ENCODE results near the gene C2orf49.

C2orf49 gene

DNA sequence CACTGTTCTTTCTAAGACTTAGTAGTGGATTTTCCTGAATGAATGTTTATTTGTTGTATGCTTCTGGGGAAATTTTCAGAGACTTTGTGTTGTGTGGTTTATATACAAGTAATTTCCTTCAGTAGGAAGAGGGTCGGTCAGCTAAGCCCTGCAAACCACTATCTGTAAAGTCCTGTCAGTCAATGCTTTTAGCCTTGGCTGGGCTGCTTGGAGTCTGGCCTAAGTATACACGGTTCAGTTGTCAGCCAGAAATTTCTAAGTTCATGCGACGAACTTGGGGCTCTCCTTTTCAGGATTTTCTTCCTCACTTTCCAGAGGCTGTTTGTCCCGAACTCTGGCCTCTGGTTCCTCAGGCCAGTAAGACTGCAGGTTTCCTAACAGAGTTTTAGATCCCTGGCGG lies 21.3 kb downstream of the C2orf49 start:
- no peak overlapping the region for H3K4me3 ChIP-seq (ENCODE audit: low read depth, low read length)

DNA sequence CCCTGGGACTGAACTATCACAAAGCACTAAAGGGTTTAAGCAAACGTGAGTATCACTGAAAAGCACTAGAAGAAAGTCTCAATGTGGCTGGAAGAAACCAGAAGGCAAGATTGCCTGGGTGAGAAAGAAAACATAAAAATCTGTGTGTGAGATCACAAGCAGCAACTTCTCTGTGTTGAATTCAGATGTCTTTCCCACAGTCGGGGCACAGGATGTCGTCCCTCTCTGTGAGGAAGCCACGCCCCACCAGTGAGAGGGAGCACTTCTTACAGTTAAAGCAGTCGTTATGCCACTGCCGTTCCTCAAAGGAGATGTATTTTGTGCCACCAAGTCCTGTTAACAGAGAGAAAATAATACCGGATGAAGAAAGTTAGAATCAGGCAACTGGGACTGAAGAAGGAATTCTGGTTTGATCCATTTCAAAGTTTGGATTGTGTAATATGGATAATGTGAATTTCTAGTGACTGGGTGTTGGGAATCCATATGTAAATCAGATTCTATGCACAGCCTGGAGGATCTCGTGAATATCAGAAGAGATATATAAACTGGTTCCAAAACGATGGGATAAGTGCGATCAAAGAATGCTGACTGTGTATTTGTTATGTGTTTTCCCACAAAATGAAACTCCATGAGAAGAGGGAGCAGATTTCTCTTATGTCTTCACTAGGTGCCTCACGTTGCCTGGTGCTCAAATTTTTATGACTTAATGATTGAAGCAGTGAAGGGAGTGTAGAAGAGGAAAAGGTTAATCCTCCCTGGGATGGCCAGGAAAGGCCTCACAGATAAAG lies 24.0 kb downstream of the C2orf49 start:
- H3K4me3 ChIP-seq (ENCODE audit: low read depth, low read length) = no peak overlapping the region

DNA sequence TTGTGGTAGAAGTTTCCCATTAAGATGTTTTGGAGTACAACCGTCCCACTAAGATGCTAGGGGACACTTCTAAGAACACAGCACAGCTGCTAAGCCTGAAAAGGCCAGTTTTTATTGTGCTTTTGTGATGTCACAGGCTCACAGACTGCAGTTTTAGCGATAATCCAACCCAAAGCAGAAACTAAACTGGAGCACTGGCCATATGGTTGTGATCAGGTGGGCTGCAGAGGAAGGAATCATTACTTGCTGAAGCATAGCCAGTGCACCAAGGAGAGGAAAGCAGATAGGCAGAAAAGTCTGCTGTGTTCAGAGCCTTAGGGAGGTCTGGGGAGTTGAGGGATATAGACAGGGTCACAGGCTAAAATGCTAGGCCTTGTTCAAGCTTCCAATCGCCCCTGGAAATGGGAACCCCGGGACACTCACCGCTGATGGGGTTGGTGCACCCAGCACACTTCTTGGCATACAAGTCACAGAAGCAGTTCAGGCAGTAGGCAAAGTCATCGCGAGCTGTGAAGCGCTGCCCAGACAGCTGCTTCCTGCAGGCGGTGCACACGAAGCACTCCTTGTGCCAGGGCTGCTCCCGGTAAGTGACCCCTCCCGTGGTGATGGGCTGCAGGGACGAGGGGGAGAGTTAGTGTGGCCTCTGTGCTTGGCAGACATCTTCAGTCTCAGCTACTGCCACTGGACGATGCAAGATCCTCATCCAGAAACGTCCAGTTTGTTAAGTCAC lies 25.7 kb downstream of the C2orf49 start:
- H3K4me3 ChIP-seq (ENCODE audit: low read depth, low read length) = no peak overlapping the region

GRCh38 chr2:105364436-105365139 lies 27.2 kb downstream of the C2orf49 start:
- no peak overlapping the region for H3K4me3 ChIP-seq (ENCODE audit: low read depth, low read length)

GRCh38 chr2:105365206-105365605 lies 27.9 kb downstream of the C2orf49 start:
- H3K4me3 ChIP-seq (ENCODE audit: low read depth, low read length) = no peak overlapping the region

- H3K4me3 ChIP-seq (ENCODE audit: low read depth, low read length) = no peak overlapping the region
These were observed 31.5 kb downstream of the C2orf49 start for GRCh38 chr2:105368759-105369408.

GRCh38 chr2:105369777-105370690 lies 32.7 kb downstream of the C2orf49 start:
- H3K4me3 ChIP-seq (ENCODE audit: low read depth, low read length) = no peak overlapping the region

- no peak overlapping the region for H3K4me3 ChIP-seq (ENCODE audit: low read depth, low read length)
These were observed 33.8 kb downstream of the C2orf49 start for GRCh38 chr2:105371156-105371555.

DNA sequence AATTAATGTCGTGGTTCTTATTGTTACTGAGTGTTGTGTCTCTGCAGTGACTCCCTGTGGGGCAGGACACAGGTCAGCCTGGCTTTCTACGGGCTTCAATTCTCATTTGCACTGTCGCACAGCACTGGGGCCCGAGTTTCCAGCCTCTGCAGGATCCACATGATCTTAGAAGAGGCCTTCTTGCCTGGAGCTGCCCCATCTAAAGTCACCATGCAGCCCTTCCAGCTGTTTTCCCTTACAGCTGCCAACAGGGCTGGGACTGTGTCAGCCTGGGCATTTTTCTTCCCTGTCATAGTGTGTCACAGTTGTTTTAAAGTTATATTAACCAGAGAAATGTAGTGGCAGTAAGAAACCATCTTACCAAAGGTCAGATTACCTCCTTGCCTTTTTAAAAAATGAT lies 34.5 kb downstream of the C2orf49 start:
- H3K4me3 ChIP-seq (ENCODE audit: low read depth, low read length) = no peak overlapping the region

DNA sequence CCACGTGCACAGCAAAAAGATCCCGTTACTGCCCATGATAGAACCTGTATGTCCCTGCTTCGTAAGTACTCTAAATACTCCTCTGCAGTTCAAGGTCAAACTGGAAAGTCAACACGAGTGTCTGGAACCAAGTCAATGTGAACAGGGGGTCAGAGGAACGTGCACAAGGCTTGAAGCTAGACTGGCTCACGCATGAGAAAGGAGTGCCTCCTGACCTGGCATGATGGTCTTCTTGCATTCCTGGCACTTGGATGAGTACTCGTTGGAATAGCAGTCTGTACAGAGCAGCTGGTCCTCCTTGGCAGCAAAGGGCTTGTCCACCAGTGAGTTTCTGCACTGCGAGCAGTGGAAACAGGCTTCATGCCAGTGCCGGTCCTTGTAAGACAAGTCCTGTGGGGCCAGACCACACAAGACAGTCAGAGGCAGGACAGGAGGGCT lies 36.0 kb downstream of the C2orf49 start:
- H3K4me3 ChIP-seq (ENCODE audit: low read depth, low read length) = no peak overlapping the region

GRCh38 chr2:105373895-105374401 lies 36.6 kb downstream of the C2orf49 start:
- no peak overlapping the region for H3K4me3 ChIP-seq (ENCODE audit: low read depth, low read length)

DNA sequence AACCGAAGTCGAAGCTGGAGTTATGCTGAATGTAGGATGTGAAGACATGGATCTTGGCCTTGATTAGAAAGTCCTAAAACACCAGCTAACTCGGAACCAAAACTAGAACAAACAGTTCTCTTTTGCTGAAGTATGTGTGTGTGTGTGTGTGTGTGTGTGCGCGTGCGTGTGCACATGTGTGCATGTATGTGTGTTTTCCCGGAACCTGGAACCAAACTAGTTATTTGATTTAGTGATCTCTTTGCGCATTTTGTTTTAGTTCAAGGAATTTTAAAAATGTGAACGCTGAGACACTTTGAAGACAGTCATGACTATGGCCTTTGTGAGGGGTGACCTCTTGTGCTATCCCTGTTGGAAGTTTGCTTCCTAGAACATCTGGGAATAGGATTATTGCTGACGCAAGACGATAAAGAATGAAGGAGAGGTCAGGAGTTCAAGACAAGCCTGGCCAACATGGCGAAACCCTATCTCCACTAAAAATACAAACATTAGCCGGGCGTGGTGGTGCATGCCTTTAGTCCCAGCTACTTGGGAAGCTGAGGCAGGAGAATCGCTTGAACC lies 37.7 kb downstream of the C2orf49 start:
- no peak overlapping the region for H3K4me3 ChIP-seq (ENCODE audit: low read depth, low read length)

- no peak overlapping the region for H3K4me3 ChIP-seq (ENCODE audit: low read depth, low read length)
These were observed 38.7 kb downstream of the C2orf49 start for GRCh38 chr2:105376010-105376409.

- H3K4me3 ChIP-seq (ENCODE audit: low read depth, low read length) = no peak overlapping the region
These were observed 39.5 kb downstream of the C2orf49 start for GRCh38 chr2:105376789-105377240.

DNA sequence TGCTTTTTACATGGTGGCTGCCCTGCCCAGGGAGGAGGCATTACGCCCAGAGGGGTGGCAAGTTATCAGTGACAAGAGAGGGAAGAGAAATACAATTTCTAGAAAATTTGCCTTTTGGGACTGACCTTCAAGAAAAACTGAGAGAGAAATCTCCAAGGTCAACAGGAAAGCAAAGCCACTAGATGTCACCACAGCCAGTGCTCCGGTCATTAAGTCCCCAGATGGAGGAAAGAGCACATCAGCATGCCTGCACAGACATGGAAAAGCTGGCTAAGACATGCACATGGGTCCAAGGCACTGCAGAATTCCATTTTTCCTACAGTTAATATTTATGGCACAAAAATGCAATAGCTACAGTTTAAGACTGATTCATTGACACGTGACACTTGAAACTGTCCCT lies 40.5 kb downstream of the C2orf49 start:
- H3K4me3 ChIP-seq (ENCODE audit: low read depth, low read length) = no peak overlapping the region

- H3K4me3 ChIP-seq (ENCODE audit: low read depth, low read length) = no peak overlapping the region
These were observed 41.0 kb downstream of the C2orf49 start for GRCh38 chr2:105378276-105378840.

- no peak overlapping the region for H3K4me3 ChIP-seq (ENCODE audit: low read depth, low read length)
These were observed 41.6 kb downstream of the C2orf49 start for GRCh38 chr2:105378921-105379383.

- no peak overlapping the region for H3K4me3 ChIP-seq (ENCODE audit: low read depth, low read length)
These were observed 42.4 kb downstream of the C2orf49 start for GRCh38 chr2:105379741-105380186.
